Thoracic aorta (tissue), 2 donors: Measurements from ENCODE around the gene KCNQ2. TPM values are rescaled to one million over a fixed set of nuclear protein-coding genes. Genes with fewer than 3 reads are reported as not detected.

Experiments used
- ATAC-seq: fragments of 150-250 bp; one replicate; pipeline ENCODE4 v1.8.0; 2017; ENCODE audit warnings: low read depth; ENCODE audit not compliant: insufficient number of reproducible peaks, low FRiP score
- DNase-seq: peaks from one replicate; pipeline ENCODE4 v3.0.0-alpha.2; 2020; ENCODE audit warnings: low spot score
- H3K27ac ChIP-seq, 2 donors: fragments of 200-600 bp; sonication (generic); 1 replicate in 1 of 2; 2 replicates in 1 of 2; pipeline ENCODE4 v1.5.1; 2016; ENCODE audit warnings: mild to moderate bottlenecking in 2 of 2, moderate library complexity in 2 of 2
- H3K27me3 ChIP-seq: fragments of 200-600 bp; sonication (generic); replicated peaks from 2 replicates; pipeline ENCODE4 v1.6.0; 2016; ENCODE audit warnings: mild to moderate bottlenecking; ENCODE audit not compliant: insufficient read depth
- H3K36me3 ChIP-seq: fragments of 200-600 bp; sonication (generic); one replicate; pipeline ENCODE4 v1.5.1; 2016
- H3K4me1 ChIP-seq, 2 donors: fragments of 200-600 bp; sonication (generic); 1 replicate in 1 of 2; 2 replicates in 1 of 2; pipeline versions ENCODE4 v1.5.1 to v1.6.0; 2016; ENCODE audit warnings: low read depth in 2 of 2, mild to moderate bottlenecking in 1 of 2; ENCODE audit not compliant: control insufficient read depth in 1 of 2
- H3K4me3 ChIP-seq: fragments of 200-600 bp; sonication (generic); 2 replicates; pipeline ENCODE4 v1.5.1; 2016; ENCODE audit warnings: mild to moderate bottlenecking
- H3K9me3 ChIP-seq: fragments of 200-600 bp; sonication (generic); 2 replicates; pipeline ENCODE4 v1.5.1; 2016
- CTCF ChIP-seq: fragments of 200-600 bp; sonication (generic); IDR thresholded peaks from one replicate; pipeline ENCODE4 v1.5.1; 2019; ENCODE audit warnings: antibody characterized with exemption
- total RNA-seq, 2 donors: library from RNA; depleted of rRNA; stranded (reverse); fragments of >200 nt; gene quantifications; one replicate each; pipeline versions ENCODE4 v1.1.0 to v1.2.3, GENCODE V29; 2016

The KCNQ2 gene
- total RNA-seq = not detected

DNA sequence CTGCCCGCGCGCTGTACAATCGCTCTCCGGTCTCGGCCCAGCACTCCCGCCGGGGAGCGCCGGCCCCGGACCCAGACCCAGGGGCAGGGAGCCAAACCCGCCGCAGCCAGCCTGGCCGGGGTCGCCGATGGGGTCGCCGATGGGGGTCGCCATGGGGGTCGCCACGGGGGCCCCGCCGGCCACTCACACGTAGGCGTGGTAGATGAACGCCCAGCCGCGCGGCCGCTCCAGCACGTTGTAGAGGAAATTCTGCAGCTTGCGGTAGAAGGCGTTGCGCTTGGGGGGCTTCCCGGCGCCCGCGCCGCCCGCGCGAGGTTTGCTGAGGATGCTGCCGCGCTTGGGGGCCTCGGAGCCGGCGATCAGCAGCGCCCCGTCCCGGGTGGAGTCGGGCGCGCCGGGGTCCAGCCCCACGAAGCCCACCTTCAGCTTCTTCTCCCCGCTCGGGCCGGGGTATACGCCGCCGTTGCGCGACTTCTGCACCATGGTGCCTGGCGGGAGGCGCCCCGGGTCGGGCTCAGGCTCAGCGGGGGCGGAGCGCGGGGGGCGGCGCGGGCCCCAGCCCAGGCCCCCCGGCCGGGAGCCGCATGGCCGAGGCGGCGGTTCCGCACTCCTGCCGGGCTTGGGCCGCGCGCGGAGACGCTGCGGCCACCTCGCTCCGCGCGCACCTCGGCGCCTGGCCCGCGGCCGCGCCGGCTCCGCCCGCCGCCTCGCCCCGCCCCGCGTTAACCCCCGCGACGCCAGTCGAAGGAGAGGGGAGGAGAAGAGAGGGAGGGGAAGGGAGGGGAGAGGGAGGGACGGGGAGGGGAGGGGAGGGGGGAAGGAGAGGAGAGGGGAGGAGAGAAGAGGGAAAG lies at the start of gene KCNQ2:
Gene KCNQ2 (minus strand): TSS at position 675 of the 851 bp plus-strand sequence. CDS start 192 bp downstream, at position 483.
- H3K36me3 ChIP-seq = no peaks in the 10 kb centered on the region
- H3K4me1 ChIP-seq = peaks cover 0 to 7% of the 10 kb centered on the region in 2 donors
- DNase-seq (no peak), ATAC-seq (no peak)
- H3K27me3 ChIP-seq = no peaks in the 10 kb centered on the region
- no peak within 1 kb of the TSS for H3K27ac ChIP-seq
- peak within 1 kb of the TSS; percentile 11 for H3K4me3 ChIP-seq
- H3K9me3 ChIP-seq = no peaks in the 10 kb centered on the region
- TF ChIP-seq CTCF = no peak

- Histone ChIP-seq H3K4me3 (peak overlapping the region; percentile 96), H3K9me3 (no peaks in the 10 kb centered on the region), H3K27ac (no peak overlapping the region), H3K4me1 (peaks cover 12 to 29% of the 10 kb centered on the region in 2 donors), H3K36me3 (peaks cover 7% of the 10 kb centered on the region), H3K27me3 (no peaks in the 10 kb centered on the region)
- DNase-seq (no peak), ATAC-seq (no peak)
- TF ChIP-seq CTCF = no peak
Observed at GRCh38 chr20:63521602-63522001, 49.1 kb upstream of the KCNQ2 start.

- DNase-seq = no peak
- Histone ChIP-seq H3K9me3 (no peaks in the 10 kb centered on the region), H3K27me3 (no peaks in the 10 kb centered on the region), H3K27ac (peak overlapping the region; percentile 78 to 79), H3K36me3 (peaks cover 7% of the 10 kb centered on the region), H3K4me3 (peak overlapping the region; percentile 96), H3K4me1 (peaks cover 12 to 29% of the 10 kb centered on the region in 2 donors)
- peak; percentile 30 for ATAC-seq
- TF ChIP-seq CTCF = no peak
Observed at GRCh38 chr20:63520934-63521601, 48.6 kb upstream of the KCNQ2 start.

- peak within 1 kb of the TSS; percentile 96 for H3K4me3 ChIP-seq
- peak within 1 kb of the TSS; percentile 78 to 79 for H3K27ac ChIP-seq
- H3K4me1 ChIP-seq = peaks cover 12 to 29% of the 10 kb centered on the region in 2 donors
- peaks cover 7% of the 10 kb centered on the region for H3K36me3 ChIP-seq
- H3K9me3 ChIP-seq = no peaks in the 10 kb centered on the region
- DNase-seq = no peak
- H3K27me3 ChIP-seq = no peaks in the 10 kb centered on the region
- no peak for TF ChIP-seq CTCF
- ATAC-seq = peak; percentile 89
Observed at GRCh38 chr20:63520504-63520933, 48.1 kb upstream of the KCNQ2 start, which contains the start of gene PPDPF. Gene PPDPF, plus strand, starts transcription at chr20:63520765. Its CDS starts 544 bp downstream, at chr20:63521309.
